Left lung (tissue), 10 donors: ENCODE results near the gene RRBP1. TPM values are rescaled to one million over a fixed set of nuclear protein-coding genes. Genes with fewer than 3 reads are reported as not detected.
A peak's percentile ranks its signal among the peaks of the same experiment; 100 is the strongest.
"Not testable (repeated sequence)": the region's sequence is repeated elsewhere in the genome, so short reads cannot be mapped to it uniquely, and the experiment has no call there.

Experiments used
- ATAC-seq: fragments of 200-7000 bp; cut with Tn5 transposase; one replicate; pipeline ENCODE4 v1.9.1; 2020; ENCODE audit warnings: moderate library complexity
- DNase-seq, 4 donors: peaks; one replicate each; pipeline ENCODE4 v3.0.0-alpha.2; 2013 to 2020
- H3K27ac ChIP-seq, 2 donors: fragments of 200-600 bp; sonication (generic) in 1 of 2; one replicate each; pipeline versions ENCODE4 v1.5.0 to v1.8.0; 2020 to 2021
- H3K27me3 ChIP-seq, 2 donors: fragments of 200-600 bp; sonication (generic) in 1 of 2; one replicate each; pipeline versions ENCODE4 v1.5.0 to v1.8.0; 2020 to 2021
- H3K36me3 ChIP-seq, 2 donors: fragments of 200-600 bp; sonication (generic) in 1 of 2; one replicate each; pipeline versions ENCODE4 v1.5.0 to v1.8.0; 2020 to 2021
- H3K4me1 ChIP-seq, 2 donors: fragments of 200-600 bp; one replicate each; pipeline ENCODE4 v1.8.0; 2021
- H3K4me3 ChIP-seq, 2 donors: fragments of 200-600 bp; sonication (generic) in 1 of 2; one replicate each; pipeline versions ENCODE4 v1.5.0 to v1.8.0; 2020 to 2021; ENCODE audit warnings: mild to moderate bottlenecking in 1 of 2
- H3K9me3 ChIP-seq, 2 donors: fragments of 200-600 bp; sonication (generic) in 1 of 2; one replicate each; pipeline versions ENCODE4 v1.5.0 to v1.8.0; 2020 to 2021
- intact Hi-C, 2 donors: fragments of 100-400 bp; cut with DNase I; formaldehyde crosslinking; loops; one replicate each; pipeline versions ENCODE4 v1.11.2 to v1.14.2; 2022
- polyA plus RNA-seq, 6 donors: library from polyadenylated mRNA; unstranded; fragments of 120-200 nt; gene quantifications; one replicate each; pipeline ENCODE4 v1.2.1, GENCODE V29; 2013; ENCODE audit not compliant: insufficient read length in 6 of 6
- total RNA-seq, 2 donors: library from RNA; stranded (reverse); fragmentation: NEBNext Ultra II Directional; extraction: Animal tissue kit (Norgen Biotek cat#: 25700); gene quantifications; one replicate each; pipeline ENCODE4 v1.2.1, GENCODE V29; 2021
- TF ChIP-seq, protein P1 (sequence below), 2 donors: fragments of 200-600 bp; sonication (generic) in 1 of 2; IDR thresholded peaks; one replicate each; pipeline versions ENCODE4 v1.5.0 to v1.8.0; 2021; ENCODE audit warnings: antibody characterized with exemption in 2 of 2
- donor health status: DM: no; HTN: yes; CAD: no.
- donor health status: DM: no; HTN: no; CAD: no.

The RRBP1 gene
- total and polyA plus RNA-seq, 8 donors: 110 to 263 (median 131) TPM

DNA sequence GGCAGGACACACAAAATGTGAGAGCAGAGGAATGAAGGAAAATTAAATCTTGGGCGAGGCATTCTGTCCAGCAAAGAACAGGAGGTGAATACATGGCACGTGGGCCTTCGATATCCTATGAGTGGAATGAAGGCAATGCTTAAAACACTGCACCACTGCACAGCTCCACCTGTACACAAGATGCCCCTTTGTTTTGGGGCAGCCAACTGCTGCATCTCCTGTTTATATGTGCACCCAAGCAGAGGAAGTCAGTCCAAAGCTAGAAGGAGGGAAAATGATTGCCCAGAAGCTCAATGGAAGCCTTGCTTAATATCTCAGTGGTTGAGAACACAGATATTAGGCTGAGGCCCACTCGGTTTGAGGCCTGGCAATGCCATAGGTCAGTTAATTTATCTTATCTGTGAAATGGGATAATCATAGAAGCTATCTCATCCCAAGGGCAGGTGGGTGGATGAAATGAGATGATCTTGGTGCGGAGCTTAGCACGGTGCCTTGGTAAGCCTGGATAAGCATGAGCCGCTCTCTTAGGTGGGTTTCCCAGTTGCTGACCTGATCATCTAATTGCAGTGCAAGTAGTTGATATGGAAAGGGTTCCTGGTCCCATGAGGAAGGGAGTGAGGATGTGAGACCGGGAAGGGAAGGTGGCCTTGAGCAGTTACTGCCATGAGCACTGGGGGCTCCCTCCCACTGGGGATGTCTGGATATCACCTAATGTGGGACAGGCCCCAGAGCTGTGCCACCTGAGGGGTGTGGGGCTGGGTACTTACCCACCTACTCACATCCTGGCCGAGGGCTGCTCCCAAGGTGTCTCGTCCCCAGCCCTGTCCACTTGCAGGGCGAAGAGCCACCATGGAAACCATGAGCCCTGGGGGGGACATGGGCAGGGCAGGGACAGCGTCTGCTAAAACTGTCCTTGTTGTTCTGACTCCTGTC lies 27.6 kb upstream of the RRBP1 start:
- TF ChIP-seq, protein P1, sequence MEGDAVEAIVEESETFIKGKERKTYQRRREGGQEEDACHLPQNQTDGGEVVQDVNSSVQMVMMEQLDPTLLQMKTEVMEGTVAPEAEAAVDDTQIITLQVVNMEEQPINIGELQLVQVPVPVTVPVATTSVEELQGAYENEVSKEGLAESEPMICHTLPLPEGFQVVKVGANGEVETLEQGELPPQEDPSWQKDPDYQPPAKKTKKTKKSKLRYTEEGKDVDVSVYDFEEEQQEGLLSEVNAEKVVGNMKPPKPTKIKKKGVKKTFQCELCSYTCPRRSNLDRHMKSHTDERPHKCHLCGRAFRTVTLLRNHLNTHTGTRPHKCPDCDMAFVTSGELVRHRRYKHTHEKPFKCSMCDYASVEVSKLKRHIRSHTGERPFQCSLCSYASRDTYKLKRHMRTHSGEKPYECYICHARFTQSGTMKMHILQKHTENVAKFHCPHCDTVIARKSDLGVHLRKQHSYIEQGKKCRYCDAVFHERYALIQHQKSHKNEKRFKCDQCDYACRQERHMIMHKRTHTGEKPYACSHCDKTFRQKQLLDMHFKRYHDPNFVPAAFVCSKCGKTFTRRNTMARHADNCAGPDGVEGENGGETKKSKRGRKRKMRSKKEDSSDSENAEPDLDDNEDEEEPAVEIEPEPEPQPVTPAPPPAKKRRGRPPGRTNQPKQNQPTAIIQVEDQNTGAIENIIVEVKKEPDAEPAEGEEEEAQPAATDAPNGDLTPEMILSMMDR (IDR thresholded peaks at IDR 0.05): no peak
- ATAC-seq (no peak), DNase-seq (no peak)
- Histone ChIP-seq H3K36me3 (no peaks in the 10 kb centered on the region), H3K4me3 (no peak overlapping the region), H3K27ac (no peak overlapping the region), H3K9me3 (no peaks in the 10 kb centered on the region), H3K4me1 (no peaks in the 10 kb centered on the region), H3K27me3 (no peaks in the 10 kb centered on the region)
- intact Hi-C loops: no loop called here

DNA sequence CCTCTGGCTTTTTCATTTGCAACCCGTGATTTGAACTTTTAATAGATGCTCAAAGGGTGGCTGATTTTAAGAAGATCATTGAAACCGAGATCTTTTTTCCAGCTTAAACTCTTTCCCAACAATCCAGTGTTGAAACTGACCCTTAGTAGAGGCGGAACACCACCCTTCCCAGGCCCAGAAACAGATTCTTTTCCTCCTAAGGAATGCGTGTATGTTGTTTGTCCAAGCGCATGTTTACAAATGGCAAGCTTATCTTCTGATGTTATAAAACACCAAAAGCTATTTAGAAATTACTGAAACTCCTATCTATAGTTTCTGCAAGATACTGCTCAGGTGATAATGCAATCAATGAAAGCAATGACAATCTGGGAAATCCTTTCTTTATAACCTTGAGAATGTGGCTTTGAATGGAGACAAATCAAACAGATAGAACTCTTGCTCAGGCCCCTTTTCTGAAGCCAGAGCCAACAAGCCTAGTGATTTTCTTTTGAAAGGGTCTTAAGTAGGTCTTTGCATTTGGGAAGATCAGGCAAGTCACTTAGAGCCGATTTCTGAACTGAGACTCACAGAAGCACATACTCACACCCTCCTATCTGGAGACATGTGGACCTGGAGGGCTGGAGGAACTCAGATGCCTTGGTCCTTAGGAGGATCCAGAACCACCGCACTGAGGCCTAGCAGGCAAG lies 26.8 kb upstream of the RRBP1 start:
- ATAC-seq: no peak
- TF ChIP-seq, protein P1 (IDR thresholded peaks at IDR 0.05): no peak
- Histone ChIP-seq H3K4me3 (no peak overlapping the region), H3K36me3 (no peaks in the 10 kb centered on the region), H3K27me3 (no peaks in the 10 kb centered on the region), H3K9me3 (no peaks in the 10 kb centered on the region), H3K4me1 (no peaks in the 10 kb centered on the region), H3K27ac (no peak overlapping the region)
- intact Hi-C loops: no loop called here
- peak in 2 of 4 donors; percentile 24 to 44 for DNase-seq

DNA sequence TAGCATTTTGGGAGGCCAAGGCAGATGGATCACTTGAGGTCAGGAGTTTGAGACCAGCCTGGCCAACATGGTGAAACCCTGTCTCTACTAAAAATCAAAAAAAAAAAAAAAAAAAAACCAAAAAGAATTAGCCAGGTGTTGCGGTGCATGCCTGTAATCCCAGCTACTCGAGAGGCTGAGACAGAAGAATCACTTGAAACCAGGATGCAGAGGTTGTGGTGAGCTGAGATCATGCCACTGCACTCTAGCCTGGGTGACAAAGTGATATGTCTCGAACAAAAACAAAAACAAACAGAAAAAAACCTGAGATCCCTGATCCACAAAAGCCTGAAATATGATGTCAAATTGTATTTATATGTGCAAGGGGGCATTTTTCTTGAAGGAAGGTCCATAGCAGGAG lies 25.9 kb upstream of the RRBP1 start:
- ATAC-seq, DNase-seq, H3K36me3 ChIP-seq, H3K27ac ChIP-seq, intact Hi-C loops, H3K9me3 ChIP-seq, H3K4me3 ChIP-seq, H3K4me1 ChIP-seq, H3K27me3 ChIP-seq: not testable (repeated sequence)

DNA sequence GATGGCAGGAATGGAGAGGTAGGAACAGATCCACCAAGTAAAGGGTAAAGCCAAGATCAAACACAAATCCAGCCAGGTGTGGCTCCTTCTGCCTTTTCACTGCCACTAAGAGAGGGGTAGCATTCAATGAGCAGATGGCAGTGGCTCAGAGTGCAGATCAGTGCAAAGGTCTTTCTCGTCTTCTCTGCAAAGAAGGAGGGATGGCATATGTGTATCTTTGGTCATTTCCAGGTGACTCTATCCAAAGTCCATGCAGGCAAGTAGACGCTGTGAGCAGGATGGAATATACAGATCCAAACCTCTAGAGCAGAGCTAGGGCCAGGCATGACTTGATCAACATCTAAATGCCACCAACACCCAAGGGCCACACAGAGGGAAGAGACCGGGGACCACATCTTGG lies 24.6 kb upstream of the RRBP1 start:
- TF ChIP-seq, protein P1 (IDR thresholded peaks at IDR 0.05): no peak
- Histone ChIP-seq H3K9me3 (no peaks in the 10 kb centered on the region), H3K4me3 (no peak overlapping the region), H3K27me3 (no peaks in the 10 kb centered on the region), H3K4me1 (no peaks in the 10 kb centered on the region), H3K36me3 (no peaks in the 10 kb centered on the region), H3K27ac (no peak overlapping the region)
- intact Hi-C loops: no loop called here
- no peak for ATAC-seq
- DNase-seq: no peak

DNA sequence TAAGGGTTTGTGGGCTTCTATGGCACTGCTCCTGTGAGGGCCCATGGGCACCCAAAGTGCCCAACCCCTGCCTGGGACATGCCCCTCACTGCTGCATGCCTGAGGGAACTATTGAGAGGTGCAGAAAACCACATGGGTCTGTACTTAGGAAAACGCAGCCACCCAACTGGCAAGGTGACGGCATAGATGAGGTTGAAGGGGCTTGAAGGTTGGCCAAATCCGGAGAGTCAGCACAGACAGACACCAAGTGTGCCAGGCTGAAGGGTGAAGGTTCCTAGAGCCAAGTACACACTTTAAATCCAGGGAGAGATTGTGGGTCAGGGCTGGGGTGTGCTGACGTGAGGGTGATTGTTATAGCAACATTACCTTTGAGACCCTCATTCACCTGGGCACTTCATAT lies 23.9 kb upstream of the RRBP1 start:
- no peaks in the 10 kb centered on the region for H3K27me3 ChIP-seq
- H3K36me3 ChIP-seq: no peaks in the 10 kb centered on the region
- no peak for ATAC-seq
- no peaks in the 10 kb centered on the region for H3K4me1 ChIP-seq
- no peak overlapping the region for H3K27ac ChIP-seq
- TF ChIP-seq, protein P1 (IDR thresholded peaks at IDR 0.05): no peak
- DNase-seq: no peak
- no peaks in the 10 kb centered on the region for H3K9me3 ChIP-seq
- intact Hi-C loops: no loop called here
- no peak overlapping the region for H3K4me3 ChIP-seq
